Activated CD4-positive, alpha-beta T cell treated with anti-CD3 and anti-CD28 coated beads, Interleukin-2, amount 50 U/mL, for 48 hours (primary cell): ENCODE measurements around the gene CRYM.
A peak's percentile ranks its signal among the peaks of the same experiment; 100 is the strongest.
"Not testable (repeated sequence)": the region's sequence is repeated elsewhere in the genome, so short reads cannot be mapped to it uniquely, and the experiment has no call there.

Experiments used
- DNase-seq, 2 experiments: peaks; one replicate each; pipeline ENCODE4 v3.0.0-alpha.2; 2020

CRYM gene

DNA sequence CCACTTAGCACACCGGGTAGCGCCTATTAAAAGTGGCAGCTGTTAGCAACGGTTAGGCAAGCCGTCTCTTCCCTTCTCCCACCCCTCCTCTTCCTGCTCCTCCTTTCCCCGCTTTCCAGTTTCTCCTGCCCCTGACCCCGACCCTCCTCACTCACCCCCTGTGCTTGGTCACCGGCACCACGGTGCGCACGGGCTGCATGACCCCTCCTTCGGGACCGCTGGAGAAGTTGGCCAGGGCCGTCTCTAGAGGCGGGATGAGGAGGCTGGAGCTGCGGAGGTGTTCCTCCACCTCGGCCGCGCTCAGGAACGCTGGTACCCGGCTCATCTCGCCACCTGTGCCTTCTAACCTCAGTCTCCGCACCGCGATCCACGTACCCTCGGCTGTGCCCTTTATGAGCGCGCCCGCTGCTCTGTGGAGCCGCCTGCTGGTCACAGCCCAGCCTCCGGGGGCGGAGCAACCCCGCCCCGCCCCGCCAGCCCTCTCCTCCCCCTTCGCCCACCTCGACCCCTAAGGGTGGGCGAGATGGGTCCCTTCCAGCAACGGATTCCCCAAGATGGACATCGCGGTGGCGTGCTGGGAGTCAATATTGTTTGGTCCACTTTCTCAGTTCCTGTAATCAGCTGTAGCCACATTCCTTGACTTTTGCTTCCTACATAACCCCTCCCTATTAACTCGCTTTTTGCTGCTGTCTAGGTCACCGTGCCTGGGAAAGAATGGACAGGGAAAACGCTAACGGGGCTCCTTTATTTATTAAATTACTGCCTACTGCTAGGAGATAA lies at the start of gene CRYM:
Gene CRYM (minus strand): TSS at position 364 of the 780 bp plus-strand sequence. CDS start 39 bp downstream, at position 325.
- peak; percentile 55 to 64 for DNase-seq

- DNase-seq: no peak
These were observed 49.0 kb upstream of the CRYM start for GRCh38 chr16:21327046-21327445.

- no peak for DNase-seq
These were observed 48.4 kb upstream of the CRYM start for GRCh38 chr16:21326459-21326858.

DNA sequence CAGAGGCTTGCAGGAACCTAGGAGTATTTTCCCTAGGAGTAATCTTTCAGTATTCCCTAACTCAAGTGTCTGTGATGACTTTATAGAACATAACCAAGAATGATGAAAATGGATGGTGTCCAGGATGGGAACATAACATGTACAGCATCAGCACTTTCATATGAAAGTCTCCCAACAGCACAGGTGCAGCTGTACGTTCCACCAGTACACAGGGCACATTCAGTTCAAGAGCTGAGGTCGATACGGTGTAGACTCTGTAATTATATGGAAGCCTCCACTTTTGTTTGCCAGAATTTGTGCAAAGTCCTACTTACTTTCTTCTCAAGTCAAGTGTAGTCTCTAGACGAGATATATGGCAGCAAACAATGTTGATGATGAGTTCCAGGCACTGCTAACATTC lies 46.2 kb upstream of the CRYM start:
- no peak for DNase-seq

DNA sequence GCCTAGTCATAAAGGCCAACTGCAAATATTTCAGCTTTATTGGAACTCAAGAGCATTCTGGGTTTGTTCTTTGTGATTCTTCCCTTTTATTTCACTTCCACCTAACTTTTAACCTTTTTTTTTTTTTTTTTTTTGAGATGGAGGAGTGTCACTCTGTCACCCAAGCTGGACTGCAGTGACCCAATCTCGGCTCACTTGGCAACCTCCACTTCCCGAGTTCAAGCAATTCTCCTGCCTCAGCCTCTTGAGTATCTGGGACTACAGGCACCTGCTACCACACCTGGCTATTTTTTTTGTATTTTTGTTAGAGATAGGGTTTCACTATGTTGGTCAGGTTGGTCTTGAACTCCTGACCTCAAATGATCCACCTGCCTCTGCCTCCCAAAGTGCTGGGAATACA lies 44.2 kb upstream of the CRYM start:
- DNase-seq: not testable (repeated sequence)

GRCh38 chr16:21321736-21322135 lies 43.6 kb upstream of the CRYM start:
- DNase-seq: no peak

DNA sequence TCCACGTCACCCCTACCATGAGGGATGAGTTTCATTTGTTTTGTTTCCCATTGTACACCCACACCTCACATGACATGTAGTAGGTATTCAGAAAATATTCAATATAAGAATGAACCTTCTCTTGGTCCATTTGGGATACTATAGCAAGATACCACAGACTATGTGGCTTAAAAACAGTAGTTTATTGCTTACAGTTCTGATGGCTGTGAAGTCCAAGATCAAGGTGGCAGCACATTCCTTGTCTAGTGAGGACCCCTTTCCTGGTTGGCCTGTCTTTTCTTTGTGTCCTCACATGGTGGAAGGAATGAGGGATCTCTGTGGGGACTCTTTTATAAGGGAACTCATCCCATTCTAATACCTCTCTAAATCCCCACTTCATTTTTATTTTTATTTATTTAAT lies 36.2 kb upstream of the CRYM start:
- DNase-seq: no peak

- DNase-seq: not testable (repeated sequence)
These were observed 34.8 kb upstream of the CRYM start for GRCh38 chr16:21312863-21313372.

- DNase-seq: not testable (repeated sequence)
These were observed 34.0 kb upstream of the CRYM start for GRCh38 chr16:21312046-21312445.

DNA sequence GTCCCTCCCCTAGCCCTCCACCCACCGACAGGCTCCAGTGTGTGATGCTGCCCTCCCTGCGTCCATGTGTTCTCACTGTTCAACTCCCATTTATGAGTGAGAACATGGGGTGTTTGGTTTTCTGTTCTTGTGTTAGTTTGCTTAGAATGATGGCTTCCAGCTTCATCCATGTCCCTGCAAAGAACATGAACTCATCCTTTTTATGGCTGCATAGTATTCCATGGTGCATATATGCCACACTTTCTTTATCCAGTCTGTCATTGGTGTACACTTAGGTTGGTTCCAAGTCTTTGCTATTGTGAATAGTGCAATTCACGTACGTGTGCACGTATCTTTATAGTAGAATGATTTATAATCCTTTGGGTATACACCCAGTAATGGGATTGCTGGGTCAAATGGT lies 28.6 kb upstream of the CRYM start:
- not testable (repeated sequence) for DNase-seq

DNA sequence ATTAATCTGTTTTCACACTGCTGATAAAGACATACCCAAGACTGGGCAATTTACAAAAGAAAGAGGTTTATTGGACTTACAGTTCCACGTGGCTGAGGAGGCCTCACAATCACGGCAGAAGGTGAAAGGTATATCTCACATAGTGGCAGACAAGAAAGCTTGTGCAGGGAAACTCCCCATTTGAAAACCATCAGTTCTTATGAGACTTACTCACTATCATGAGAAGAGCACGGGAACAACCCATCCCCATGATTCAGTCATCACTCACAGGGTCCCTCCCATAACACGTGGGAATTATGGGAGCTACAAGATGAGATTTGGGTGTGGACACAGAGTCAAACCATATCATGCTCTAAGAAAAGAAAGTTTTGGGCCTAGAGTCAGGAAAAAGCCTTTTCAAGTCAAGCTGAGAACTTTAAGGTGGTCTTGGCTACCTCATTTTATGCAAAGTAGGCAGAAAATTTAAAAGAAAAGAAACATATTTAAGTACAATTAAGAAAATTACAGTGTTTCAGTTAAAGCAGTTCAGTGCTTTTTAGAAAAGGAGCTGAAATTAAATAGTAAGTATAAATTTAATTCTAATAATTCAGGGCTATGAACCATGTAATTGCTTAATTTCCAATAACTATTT lies 24.9 kb upstream of the CRYM start:
- peak; percentile 10 to 11 for DNase-seq

DNA sequence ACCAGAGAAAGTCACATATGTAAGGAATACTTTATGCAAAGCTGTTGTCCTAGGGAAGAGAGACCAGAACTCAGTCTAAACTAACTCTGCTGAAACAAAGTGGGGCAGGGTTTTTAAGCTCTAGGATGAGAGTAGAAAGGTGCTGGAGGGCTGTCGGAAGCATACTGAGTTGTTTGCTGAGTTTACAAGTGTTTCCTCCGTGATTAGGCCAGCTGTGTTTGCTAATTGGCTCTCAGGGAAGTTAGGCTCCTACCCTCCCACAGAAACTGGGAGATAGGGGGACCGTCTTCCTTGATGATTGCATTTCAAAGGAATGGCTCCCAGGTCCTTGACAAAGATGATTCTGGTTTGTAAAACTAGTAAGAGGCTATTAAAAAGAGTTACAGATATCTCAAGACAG lies 24.4 kb upstream of the CRYM start:
- DNase-seq: no peak

- DNase-seq: no peak
These were observed 23.8 kb upstream of the CRYM start for GRCh38 chr16:21301895-21302291.

- peak; percentile 55 to 65 for DNase-seq
These were observed 23.2 kb upstream of the CRYM start for GRCh38 chr16:21301168-21301894.

- DNase-seq: peak; percentile 70 to 80
These were observed 22.4 kb upstream of the CRYM start for GRCh38 chr16:21300309-21301167.

- not testable (repeated sequence) for DNase-seq
These were observed 11.7 kb upstream of the CRYM start for GRCh38 chr16:21289789-21290188.

GRCh38 chr16:21285314-21285713 lies 7.2 kb upstream of the CRYM start:
- no peak for DNase-seq

DNA sequence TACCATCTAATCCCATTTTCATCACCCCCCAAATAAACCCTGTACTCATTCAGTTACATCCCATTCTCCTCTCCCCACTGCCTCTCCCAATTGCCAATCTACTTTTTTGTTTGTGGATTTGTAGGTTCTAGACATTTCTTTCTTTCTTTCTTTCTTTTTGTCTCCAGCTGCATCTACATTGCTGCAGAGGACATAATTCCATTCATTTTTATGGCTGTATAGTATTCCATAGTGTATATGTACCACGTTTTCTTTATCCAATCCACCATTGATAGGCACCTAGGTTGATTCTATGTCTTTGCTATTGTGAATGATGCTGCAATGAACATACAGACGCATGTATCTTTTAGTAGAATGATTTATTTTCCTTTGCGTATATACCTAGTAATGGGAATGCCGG lies 6.3 kb upstream of the CRYM start:
- DNase-seq: no peak

DNA sequence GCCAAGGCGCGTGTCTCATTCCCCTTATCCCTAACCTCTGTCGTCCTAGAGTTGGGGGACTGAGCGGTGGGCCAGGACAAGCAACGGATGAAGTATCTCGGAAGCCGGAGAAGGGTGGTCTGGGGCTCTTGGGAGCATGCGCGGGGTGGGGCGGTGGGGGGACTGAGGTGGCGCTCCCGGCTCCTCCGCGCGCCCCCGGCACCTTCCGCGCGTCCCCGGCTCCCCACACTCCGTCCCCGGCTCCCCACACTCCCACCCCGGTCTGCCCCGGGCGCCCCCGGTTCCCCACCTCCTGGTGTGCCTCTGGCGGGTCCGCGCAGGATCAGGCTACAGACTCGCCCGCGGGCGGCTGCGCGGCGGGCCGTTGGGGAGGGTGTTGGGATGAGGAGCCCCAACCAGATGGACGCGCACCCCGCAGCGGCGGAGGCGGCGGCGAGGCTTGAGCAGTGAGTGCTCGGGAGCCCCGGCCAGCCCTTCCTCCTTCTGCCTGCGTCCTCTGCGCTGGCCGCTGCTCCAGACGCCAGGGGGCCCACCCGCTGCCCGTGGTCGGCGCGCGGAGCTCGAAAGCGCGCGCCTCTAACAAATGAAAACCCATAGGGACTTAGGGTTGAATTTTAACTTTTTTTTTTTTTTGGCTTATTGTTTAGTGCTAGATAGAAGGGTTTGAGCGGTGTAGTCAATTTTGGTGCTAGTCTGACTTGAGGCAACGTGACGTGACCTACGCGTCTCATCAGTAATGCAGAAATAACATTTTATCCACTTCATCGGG lies 5.6 kb upstream of the CRYM start:
- peak in 1 of 2 experiments; percentile 17 for DNase-seq

DNA sequence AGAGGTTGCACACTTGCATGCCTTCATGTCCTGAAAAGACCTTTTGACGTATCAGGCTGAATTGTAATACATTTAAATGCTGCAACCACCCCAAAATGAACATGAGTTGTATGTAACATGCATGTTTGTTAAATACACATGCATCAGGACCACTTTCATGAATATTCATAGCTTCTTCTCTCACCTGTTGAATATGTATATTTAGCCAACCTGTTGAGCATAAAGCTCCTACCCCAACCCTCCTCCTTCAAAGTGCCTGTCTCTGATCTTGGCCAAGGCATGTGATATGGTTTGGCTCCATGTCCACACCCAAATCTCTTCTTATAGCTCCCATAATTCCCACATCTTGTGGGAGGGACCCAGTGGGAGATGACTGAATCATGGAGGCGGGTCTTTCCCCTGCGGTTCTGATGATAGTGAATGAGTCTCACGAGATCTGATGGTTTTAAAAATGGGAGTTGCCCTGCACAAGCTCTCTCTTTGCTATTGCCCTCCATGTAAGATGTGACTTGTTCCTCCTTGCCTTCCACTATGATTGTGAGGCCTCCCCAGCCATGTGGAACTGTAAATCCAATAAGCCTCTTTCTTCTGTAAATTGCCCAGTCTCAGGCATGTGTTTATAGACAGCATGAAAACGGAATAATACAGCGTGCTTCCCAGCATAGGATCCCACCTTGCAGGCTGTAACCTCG lies 3.8 kb upstream of the CRYM start:
- no peak for DNase-seq

DNA sequence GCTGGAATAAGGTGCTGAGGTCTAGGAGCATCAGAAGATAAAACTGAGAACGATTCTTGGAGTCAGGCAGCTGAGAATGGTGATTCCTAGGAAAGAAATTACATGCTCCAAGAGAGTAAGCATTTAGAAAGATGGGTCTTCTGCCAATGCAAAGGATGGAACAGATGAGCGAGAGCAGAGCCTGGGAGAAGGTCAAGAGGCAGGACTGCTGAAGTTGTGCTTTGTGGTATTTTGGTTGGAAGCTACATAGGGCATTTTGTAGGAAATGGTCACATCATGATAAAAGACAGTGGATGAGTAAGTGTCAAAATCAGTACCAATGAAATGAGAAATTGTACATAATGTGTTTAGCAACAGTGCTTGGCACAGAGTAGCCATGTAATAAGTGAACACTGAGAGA lies 1.4 kb upstream of the CRYM start:
- DNase-seq: no peak
